ENCODE data around the gene MSRB1.

The MSRB1 gene

DNA sequence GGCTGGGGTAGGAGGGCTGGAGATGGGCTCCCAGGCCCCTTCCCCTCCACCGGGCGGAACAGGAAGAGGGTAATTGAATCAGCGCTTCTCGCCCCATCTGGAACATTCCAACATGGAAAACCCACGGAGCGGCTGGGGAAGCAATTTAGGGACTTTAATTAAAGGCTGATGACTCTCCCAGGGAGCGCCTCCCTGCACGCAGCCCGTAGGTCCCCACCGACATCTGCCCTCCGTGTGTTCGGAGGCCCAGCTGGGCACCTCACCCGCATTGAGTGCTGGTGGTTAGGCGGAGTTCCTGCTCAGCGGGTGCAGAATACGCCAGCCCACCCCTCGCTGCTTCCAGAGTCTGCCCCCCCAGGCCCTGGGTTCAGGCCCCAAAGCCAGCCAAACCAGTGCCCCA, 34.8 kb downstream of the MSRB1 start:
- H3K4me3 ChIP-seq (ENCODE audit: low read depth, low read length): no peak overlapping the region
- TF ChIP-seq, protein P1, sequence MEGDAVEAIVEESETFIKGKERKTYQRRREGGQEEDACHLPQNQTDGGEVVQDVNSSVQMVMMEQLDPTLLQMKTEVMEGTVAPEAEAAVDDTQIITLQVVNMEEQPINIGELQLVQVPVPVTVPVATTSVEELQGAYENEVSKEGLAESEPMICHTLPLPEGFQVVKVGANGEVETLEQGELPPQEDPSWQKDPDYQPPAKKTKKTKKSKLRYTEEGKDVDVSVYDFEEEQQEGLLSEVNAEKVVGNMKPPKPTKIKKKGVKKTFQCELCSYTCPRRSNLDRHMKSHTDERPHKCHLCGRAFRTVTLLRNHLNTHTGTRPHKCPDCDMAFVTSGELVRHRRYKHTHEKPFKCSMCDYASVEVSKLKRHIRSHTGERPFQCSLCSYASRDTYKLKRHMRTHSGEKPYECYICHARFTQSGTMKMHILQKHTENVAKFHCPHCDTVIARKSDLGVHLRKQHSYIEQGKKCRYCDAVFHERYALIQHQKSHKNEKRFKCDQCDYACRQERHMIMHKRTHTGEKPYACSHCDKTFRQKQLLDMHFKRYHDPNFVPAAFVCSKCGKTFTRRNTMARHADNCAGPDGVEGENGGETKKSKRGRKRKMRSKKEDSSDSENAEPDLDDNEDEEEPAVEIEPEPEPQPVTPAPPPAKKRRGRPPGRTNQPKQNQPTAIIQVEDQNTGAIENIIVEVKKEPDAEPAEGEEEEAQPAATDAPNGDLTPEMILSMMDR (IDR thresholded peaks at IDR 0.05; ENCODE audit: low read depth, low read length): no peak

DNA sequence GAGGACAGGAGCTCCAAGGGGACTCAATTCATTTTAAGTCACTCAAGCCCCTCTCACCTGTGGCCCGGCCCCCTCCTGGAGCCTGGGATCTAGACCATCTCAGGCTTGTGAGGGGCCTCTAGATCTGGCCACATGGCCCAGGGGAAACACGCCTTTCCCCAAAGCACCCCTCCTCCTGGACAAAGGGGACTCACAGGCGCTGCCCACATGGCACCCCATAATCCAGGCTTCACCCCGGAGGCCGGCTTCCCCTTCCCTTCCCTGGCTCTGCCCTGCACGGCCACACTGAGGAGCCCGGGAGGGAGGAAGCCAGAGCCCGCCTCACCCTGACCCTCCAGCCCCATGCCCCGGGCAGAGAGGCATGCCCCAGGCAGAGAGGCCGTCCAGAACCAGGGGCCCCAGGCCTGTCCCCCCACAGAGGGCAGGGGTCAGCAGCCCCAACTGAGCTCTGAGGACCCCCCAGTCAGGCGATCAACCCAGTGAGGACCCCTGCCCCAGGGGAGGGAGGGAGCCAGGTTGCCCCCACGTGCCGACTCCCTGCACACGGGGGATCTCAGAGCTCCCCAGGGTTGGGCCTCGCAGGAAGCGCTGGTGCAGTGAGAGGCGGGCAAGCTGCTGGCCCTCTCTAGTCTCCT, 35.7 kb downstream of the MSRB1 start:
- H3K4me3 ChIP-seq (ENCODE audit: low read depth, low read length): no peak overlapping the region
- TF ChIP-seq, protein P1 (IDR thresholded peaks at IDR 0.05; ENCODE audit: low read depth, low read length): no peak

DNA sequence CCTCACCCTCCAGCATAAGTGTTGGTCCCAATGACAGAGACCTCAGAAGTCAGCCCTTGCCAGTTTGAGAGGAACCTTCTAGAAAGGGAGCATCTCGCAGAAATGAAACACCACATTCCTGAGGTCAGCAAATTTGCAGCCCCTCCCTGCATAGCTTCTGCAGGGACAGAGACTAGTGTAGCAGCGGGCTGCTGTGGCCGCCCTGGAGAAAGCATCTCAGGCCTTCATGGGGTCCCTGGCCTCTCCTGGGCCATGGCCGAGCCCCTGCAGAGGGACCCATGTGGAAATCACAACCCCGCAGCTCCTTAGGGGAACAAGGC, 36.2 kb downstream of the MSRB1 start:
- H3K4me3 ChIP-seq (ENCODE audit: low read depth, low read length): no peak overlapping the region
- TF ChIP-seq, protein P1 (IDR thresholded peaks at IDR 0.05; ENCODE audit: low read depth, low read length): no peak

DNA sequence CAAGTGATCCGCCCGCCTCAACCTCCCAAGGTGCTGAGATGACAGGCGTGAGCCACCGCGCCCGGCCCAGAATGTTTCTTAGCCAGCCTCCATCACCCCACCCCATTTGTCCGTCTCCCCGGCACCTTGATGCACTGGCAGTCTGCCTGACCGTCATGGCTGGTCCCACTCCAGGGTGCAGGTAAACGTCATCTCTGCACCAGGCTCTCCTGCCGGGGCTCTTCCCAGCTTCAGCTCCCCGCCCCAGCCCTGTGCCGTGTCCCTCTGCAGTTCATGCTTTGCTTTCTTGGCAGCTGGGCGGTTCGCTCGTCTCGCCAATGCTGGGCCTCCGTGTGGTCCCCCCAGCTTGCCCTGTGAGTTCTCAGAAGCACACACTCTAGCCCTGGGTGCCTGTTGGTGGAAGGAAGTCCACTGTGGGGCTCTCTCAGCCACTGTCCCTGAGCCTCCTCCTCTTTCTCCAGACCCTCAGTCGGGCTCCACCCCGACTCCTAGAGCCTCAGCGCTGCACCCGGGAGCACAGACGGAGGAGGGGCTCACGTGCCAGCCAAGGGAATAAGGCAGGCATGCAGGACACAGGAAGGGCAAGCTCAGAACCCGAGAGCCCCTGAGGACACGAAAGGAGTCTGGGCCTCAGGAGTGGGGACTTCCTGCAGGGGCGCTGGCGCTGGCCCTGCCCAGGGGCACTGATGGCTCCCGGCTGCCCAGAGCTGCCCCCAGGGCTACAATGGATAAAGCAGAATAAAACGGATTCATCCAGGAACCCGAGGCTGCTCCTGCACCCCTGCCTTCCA, 36.7 kb downstream of the MSRB1 start:
- TF ChIP-seq, protein P1 (IDR thresholded peaks at IDR 0.05; ENCODE audit: low read depth, low read length): no peak
- no peak overlapping the region for H3K4me3 ChIP-seq (ENCODE audit: low read depth, low read length)

DNA sequence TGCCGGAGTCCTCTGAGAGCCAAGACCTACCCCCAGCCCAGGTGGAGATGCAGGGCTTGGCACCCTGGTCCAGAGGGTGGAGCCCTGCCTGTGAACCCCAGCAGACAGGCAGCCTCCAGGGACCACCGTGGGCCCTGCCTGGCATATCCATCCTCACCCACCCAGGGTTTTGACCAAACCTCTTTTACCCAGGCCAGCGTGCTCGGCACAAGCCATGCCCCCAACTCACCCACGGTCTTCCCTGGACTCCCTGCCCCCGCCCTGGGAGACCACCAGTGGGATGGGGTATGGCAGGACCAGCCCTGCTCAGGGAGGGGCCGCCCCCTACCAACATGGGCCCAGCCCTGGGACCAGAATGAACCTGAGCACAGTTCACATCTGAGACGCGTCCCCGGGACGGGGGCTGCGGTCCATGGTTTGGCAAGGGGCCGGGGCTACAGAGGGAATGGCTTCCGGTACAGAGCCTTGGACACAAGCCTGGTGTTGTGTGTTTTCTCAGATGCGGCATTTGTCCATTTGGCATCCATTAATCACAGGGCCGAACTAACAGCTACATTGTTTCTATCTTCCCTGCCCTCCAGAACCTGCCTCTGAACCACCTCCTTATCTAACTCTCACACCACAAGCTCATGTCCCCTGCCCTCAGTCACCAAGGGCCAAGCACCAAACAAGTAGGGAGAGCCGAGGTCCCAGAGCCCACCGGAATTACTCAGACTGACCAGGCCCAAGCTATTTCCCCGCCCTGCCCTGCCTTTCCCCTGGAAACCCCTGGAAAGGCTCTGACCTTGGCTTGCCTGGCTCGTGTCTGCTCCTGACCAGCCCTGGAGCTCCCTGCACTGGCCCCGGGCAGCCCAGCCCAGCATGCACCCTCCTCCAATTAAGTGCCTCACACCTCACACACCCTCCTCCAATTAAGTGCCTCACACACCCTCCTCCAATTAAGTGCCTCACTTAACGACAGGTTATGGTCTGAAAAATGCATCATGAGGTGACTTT, 38.9 kb downstream of the MSRB1 start:
- no peak overlapping the region for H3K4me3 ChIP-seq (ENCODE audit: low read depth, low read length)
- TF ChIP-seq, protein P1 (IDR thresholded peaks at IDR 0.05; ENCODE audit: low read depth, low read length): no peak

DNA sequence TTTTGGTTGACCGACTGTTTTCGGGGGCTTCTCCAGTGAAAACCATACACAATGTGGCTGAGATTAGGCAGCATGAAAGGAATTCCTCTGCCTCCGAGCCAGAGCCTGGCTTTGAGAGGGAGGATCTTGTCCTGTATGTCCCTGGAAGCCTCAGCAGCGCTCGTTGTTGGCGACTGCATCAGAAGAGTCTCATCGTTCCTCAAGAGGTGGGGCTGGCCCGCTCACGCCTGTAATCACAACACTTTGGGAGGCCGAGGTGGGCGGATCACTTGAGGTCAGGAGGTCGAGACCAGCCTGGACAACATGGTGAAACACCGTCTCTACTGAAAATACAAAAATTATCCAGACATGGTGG, 39.8 kb downstream of the MSRB1 start:
- TF ChIP-seq, protein P1 (IDR thresholded peaks at IDR 0.05; ENCODE audit: low read depth, low read length): no peak

More for the DNA sequence above, 39.8 kb downstream of the MSRB1 start:
- no peak overlapping the region for H3K4me3 ChIP-seq (ENCODE audit: low read depth, low read length)
